K562 (cell line): Measurements from ENCODE around the gene HOXB7. TPM values are rescaled to one million over a fixed set of nuclear protein-coding genes. Genes with fewer than 3 reads are reported as not detected.

Experiments
- DACH1 ChIP-seq: fragments of 450-650 bp; IDR thresholded peaks from 2 replicates; pipeline ENCODE4 v1.6.1; 2018; ENCODE audit not compliant: partially characterized antibody
- ILF3 ChIP-seq: fragments of 450-650 bp; IDR thresholded peaks from 2 replicates; pipeline ENCODE4 v1.6.1; 2018; ENCODE audit warnings: antibody characterized with exemption, mild to moderate bottlenecking, moderate library complexity, borderline replicate concordance
- NR3C1 ChIP-seq: sonication (generic); formaldehyde crosslinking; IDR thresholded peaks from 2 replicates; pipeline ENCODE4 v1.8.1; 2022; ENCODE audit warnings: missing genetic modification reagents
- PCBP2 ChIP-seq: fragments of 200-400 bp; formaldehyde crosslinking; IDR thresholded peaks from 2 replicates; pipeline ENCODE4 v1.6.1; 2018; ENCODE audit warnings: low read length, low read depth, mild to moderate bottlenecking, moderate library complexity; ENCODE audit not compliant: poor library complexity, severe bottlenecking
- STAT5A ChIP-seq: IDR thresholded peaks from 2 replicates; pipeline ENCODE4 v1.6.1; 2012; ENCODE audit warnings: low read length, inconsistent platforms, borderline replicate concordance
- ZNF133 ChIP-seq: fragments of 250-450 bp; sonication (Bioruptor Pico); IDR thresholded peaks from 2 replicates; pipeline ENCODE4 v1.4.0; 2020; ENCODE audit warnings: mild to moderate bottlenecking
- ZNF764 ChIP-seq: fragments of 250-450 bp; sonication (Bioruptor Pico); IDR thresholded peaks from 2 replicates; pipeline ENCODE4 v1.4.0; 2020; ENCODE audit warnings: low read depth, mild to moderate bottlenecking, moderate library complexity
- polyA plus RNA-seq, 8 experiments: library from polyadenylated mRNA; depleted of rRNA in 4 of 8; stranded (reverse) in 5 of 8; unstranded in 3 of 8; fragments of >200 nt; fragmentation: Nextera tagmentation in 2 of 8; fragmentation: Illumina TruSeq in 1 of 8; extraction: Ambion mirVana in 2 of 8; extraction: Trizol in 1 of 8; gene quantifications; 2 replicates each; pipeline versions ENCODE4 v1.2.1 to v1.2.3, GENCODE V29; 2011 to 2014; ENCODE audit warnings: inconsistent platforms in 1 of 8, missing spikeins in 1 of 8
- total RNA-seq, 7 experiments: library from RNA; depleted of rRNA in 6 of 7; stranded (reverse); fragments of >200 nt in 6 of 7; fragmentation: Illumina TruSeq in 2 of 7; extraction: Trizol in 2 of 7; gene quantifications; 2 replicates each; pipeline versions ENCODE4 v1.2.1 to v1.2.3, GENCODE V29; 2011 to 2021; ENCODE audit warnings: low replicate concordance in 1 of 7
- TF ChIP-seq, protein P1 (sequence below): fragments of 150-350 bp; conservative IDR thresholded peaks from 2 replicates; pipeline ENCODE4 v1.6.1; 2014; ENCODE audit warnings: low read length
- TF ChIP-seq, protein P2 (sequence below): fragments of 450-650 bp; conservative IDR thresholded peaks from 2 replicates; pipeline ENCODE4 v1.6.1; 2016; ENCODE audit warnings: missing genetic modification characterization, low read depth, mild to moderate bottlenecking, missing compliant biosample characterization, moderate library complexity
- TF ChIP-seq, protein P3 (sequence below): fragments of 450-650 bp; IDR thresholded peaks from 2 replicates; pipeline ENCODE4 v1.6.1; 2017; ENCODE audit warnings: antibody characterized with exemption, mild to moderate bottlenecking
- TF ChIP-seq, protein P4 (sequence below), 2 experiments: IDR thresholded peaks in 1 of 2; conservative IDR thresholded peaks in 1 of 2; 2 replicates each; pipeline ENCODE4 v1.6.1; 2016; ENCODE audit warnings: low read depth in 2 of 2, mild to moderate bottlenecking in 1 of 2, missing compliant biosample characterization in 1 of 2, missing genetic modification characterization in 1 of 2, moderate library complexity in 1 of 2
- TF ChIP-seq, protein P5 (sequence below): fragments of 450-650 bp; IDR thresholded peaks from 2 replicates; pipeline ENCODE4 v1.6.1; 2016; ENCODE audit warnings: mild to moderate bottlenecking

The HOXB7 gene
- total and polyA plus RNA-seq, 9 of the 15 experiments (the other 6 are each of a cell fraction or from before 2014, with no cell fraction given) = 5.5 to 16.7 (median 8.3) TPM

DNA sequence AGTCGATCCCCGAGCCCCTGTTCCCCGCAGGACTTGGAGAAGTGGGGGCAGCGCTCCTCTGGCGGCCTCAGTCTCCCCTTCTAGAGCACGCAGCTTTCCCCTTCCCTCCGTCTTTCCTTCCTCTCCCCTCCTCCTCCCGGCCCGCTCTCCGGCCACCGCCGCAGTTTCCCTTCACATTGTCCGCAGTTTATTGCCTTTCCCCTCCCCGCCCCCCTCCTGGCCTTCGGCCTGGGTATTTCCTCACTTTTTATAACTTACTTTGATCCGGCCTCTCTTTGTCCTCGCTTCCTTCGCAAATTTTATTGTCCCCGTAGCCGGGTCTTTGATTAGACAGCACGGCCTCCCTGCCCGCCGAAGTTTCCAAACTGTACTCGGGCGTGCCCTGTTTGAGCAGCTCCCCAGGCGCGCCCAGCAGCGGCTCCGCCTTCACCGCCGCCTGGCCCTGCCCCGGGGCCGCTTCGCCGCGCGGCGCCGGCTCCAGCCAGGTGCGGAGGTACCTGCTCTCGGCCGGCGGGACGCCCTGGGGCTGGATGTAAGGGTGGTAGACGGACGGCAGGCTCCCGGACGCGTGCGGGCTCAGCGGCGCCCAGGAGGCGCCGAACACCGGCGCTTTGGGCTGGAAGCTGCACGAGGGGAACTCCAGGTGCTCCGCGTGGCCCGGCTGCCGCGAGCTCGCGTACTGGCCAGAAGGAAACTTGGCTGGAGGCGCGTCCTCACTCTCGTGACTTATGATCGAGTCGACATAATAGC is 14.9 kb upstream of the HOXB7 start (continued):
- TF ChIP-seq, protein P1, sequence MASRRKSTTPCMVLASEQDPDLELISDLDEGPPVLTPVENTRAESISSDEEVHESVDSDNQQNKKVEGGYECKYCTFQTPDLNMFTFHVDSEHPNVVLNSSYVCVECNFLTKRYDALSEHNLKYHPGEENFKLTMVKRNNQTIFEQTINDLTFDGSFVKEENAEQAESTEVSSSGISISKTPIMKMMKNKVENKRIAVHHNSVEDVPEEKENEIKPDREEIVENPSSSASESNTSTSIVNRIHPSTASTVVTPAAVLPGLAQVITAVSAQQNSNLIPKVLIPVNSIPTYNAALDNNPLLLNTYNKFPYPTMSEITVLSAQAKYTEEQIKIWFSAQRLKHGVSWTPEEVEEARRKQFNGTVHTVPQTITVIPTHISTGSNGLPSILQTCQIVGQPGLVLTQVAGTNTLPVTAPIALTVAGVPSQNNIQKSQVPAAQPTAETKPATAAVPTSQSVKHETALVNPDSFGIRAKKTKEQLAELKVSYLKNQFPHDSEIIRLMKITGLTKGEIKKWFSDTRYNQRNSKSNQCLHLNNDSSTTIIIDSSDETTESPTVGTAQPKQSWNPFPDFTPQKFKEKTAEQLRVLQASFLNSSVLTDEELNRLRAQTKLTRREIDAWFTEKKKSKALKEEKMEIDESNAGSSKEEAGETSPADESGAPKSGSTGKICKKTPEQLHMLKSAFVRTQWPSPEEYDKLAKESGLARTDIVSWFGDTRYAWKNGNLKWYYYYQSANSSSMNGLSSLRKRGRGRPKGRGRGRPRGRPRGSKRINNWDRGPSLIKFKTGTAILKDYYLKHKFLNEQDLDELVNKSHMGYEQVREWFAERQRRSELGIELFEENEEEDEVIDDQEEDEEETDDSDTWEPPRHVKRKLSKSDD = no peak
- TF ChIP-seq, protein P2, sequence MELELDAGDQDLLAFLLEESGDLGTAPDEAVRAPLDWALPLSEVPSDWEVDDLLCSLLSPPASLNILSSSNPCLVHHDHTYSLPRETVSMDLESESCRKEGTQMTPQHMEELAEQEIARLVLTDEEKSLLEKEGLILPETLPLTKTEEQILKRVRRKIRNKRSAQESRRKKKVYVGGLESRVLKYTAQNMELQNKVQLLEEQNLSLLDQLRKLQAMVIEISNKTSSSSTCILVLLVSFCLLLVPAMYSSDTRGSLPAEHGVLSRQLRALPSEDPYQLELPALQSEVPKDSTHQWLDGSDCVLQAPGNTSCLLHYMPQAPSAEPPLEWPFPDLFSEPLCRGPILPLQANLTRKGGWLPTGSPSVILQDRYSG (tag) = no peak
- TF ChIP-seq, protein P3, sequence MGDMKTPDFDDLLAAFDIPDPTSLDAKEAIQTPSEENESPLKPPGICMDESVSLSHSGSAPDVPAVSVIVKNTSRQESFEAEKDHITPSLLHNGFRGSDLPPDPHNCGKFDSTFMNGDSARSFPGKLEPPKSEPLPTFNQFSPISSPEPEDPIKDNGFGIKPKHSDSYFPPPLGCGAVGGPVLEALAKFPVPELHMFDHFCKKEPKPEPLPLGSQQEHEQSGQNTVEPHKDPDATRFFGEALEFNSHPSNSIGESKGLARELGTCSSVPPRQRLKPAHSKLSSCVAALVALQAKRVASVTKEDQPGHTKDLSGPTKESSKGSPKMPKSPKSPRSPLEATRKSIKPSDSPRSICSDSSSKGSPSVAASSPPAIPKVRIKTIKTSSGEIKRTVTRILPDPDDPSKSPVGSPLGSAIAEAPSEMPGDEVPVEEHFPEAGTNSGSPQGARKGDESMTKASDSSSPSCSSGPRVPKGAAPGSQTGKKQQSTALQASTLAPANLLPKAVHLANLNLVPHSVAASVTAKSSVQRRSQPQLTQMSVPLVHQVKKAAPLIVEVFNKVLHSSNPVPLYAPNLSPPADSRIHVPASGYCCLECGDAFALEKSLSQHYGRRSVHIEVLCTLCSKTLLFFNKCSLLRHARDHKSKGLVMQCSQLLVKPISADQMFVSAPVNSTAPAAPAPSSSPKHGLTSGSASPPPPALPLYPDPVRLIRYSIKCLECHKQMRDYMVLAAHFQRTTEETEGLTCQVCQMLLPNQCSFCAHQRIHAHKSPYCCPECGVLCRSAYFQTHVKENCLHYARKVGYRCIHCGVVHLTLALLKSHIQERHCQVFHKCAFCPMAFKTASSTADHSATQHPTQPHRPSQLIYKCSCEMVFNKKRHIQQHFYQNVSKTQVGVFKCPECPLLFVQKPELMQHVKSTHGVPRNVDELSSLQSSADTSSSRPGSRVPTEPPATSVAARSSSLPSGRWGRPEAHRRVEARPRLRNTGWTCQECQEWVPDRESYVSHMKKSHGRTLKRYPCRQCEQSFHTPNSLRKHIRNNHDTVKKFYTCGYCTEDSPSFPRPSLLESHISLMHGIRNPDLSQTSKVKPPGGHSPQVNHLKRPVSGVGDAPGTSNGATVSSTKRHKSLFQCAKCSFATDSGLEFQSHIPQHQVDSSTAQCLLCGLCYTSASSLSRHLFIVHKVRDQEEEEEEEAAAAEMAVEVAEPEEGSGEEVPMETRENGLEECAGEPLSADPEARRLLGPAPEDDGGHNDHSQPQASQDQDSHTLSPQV = peak; percentile 43; the same call in 1 of the 2 replicates
- TF ChIP-seq PCBP2 (no peak), DACH1 (no peak), ILF3 (no peak), ZNF764 (CRISPR knock-in tag) (no peak), ZNF133 (CRISPR knock-in tag) (no peak), NR3C1 (peak; percentile 67; the same call in 1 of the 2 replicates), STAT5A (no peak)
- TF ChIP-seq, protein P4, sequence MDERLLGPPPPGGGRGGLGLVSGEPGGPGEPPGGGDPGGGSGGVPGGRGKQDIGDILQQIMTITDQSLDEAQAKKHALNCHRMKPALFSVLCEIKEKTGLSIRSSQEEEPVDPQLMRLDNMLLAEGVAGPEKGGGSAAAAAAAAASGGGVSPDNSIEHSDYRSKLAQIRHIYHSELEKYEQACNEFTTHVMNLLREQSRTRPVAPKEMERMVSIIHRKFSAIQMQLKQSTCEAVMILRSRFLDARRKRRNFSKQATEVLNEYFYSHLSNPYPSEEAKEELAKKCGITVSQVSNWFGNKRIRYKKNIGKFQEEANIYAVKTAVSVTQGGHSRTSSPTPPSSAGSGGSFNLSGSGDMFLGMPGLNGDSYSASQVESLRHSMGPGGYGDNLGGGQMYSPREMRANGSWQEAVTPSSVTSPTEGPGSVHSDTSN (CRISPR knock-in tag; IDR thresholded peaks at IDR 0.05; ENCODE audit: low read depth) = no peak
- TF ChIP-seq, protein P4 (tag; conservative IDR thresholded peaks at IDR 0.05; ENCODE audit: low read depth) = no peak
- TF ChIP-seq, protein P5, sequence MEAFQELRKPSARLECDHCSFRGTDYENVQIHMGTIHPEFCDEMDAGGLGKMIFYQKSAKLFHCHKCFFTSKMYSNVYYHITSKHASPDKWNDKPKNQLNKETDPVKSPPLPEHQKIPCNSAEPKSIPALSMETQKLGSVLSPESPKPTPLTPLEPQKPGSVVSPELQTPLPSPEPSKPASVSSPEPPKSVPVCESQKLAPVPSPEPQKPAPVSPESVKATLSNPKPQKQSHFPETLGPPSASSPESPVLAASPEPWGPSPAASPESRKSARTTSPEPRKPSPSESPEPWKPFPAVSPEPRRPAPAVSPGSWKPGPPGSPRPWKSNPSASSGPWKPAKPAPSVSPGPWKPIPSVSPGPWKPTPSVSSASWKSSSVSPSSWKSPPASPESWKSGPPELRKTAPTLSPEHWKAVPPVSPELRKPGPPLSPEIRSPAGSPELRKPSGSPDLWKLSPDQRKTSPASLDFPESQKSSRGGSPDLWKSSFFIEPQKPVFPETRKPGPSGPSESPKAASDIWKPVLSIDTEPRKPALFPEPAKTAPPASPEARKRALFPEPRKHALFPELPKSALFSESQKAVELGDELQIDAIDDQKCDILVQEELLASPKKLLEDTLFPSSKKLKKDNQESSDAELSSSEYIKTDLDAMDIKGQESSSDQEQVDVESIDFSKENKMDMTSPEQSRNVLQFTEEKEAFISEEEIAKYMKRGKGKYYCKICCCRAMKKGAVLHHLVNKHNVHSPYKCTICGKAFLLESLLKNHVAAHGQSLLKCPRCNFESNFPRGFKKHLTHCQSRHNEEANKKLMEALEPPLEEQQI = no peak
